Tibial nerve (tissue), 4 donors: ENCODE measurements around the gene NEO1. TPM values are rescaled to one million over a fixed set of nuclear protein-coding genes. Genes with fewer than 3 reads are reported as not detected.

Experiments used
- DNase-seq, 2 donors: peaks; one replicate each; pipeline ENCODE4 v3.0.0-alpha.2; 2019; ENCODE audit warnings: low spot score in 2 of 2
- H3K27ac ChIP-seq, 4 donors: fragments of 200-600 bp; sonication (generic) in 3 of 4; one replicate each; pipeline ENCODE4 v1.5.1; 2017 to 2019; ENCODE audit warnings: mild to moderate bottlenecking in 1 of 4
- H3K27me3 ChIP-seq, 2 donors: fragments of 200-600 bp; sonication (generic) in 1 of 2; one replicate each; pipeline versions ENCODE4 v1.5.1 to v1.6.0; 2017 to 2019
- H3K36me3 ChIP-seq, 3 donors: fragments of 200-600 bp; sonication (generic); one replicate each; pipeline ENCODE4 v1.5.1; 2018 to 2019
- H3K4me1 ChIP-seq, 4 donors: fragments of 200-600 bp; sonication (generic) in 3 of 4; one replicate each; pipeline ENCODE4 v1.5.1; 2017 to 2019
- H3K4me3 ChIP-seq, 4 donors: fragments of 200-600 bp; sonication (generic) in 3 of 4; one replicate each; pipeline ENCODE4 v1.5.1; 2017 to 2019; ENCODE audit warnings: mild to moderate bottlenecking in 1 of 4, moderate library complexity in 1 of 4
- H3K9me3 ChIP-seq, 4 donors: fragments of 200-600 bp; sonication (generic) in 3 of 4; one replicate each; pipeline ENCODE4 v1.5.1; 2017 to 2019
- EP300 ChIP-seq, 2 donors: sonication (generic); formaldehyde crosslinking; IDR thresholded peaks; one replicate each; pipeline ENCODE4 v1.6.1; 2017; ENCODE audit warnings: antibody characterized with exemption in 2 of 2, mild to moderate bottlenecking in 1 of 2
- POLR2A ChIP-seq, 2 donors: fragments of 450-650 bp; IDR thresholded peaks; one replicate each; pipeline ENCODE4 v1.6.1; 2017; ENCODE audit warnings: antibody characterized with exemption in 2 of 2, mild to moderate bottlenecking in 2 of 2, moderate library complexity in 2 of 2
- WGBS, 2 donors: methylation state at CpG; one replicate each; pipeline ENCODE4 v1.1.5; 2018; 5-methylcytosine and 5-hydroxymethylcytosine counted together
- total RNA-seq, 4 donors: library from RNA; depleted of rRNA; stranded (reverse); fragments of >200 nt; gene quantifications; one replicate each; pipeline ENCODE4 v1.1.0, GENCODE V29; 2016
- TF ChIP-seq, protein P1 (sequence below), 5 experiments: fragments of 200-600 bp in 3 of 5; fragments of 450-650 bp in 2 of 5; sonication (generic) in 3 of 5; IDR thresholded peaks; one replicate each; pipeline ENCODE4 v1.5.1; 2016 to 2019; ENCODE audit warnings: antibody characterized with exemption in 5 of 5, mild to moderate bottlenecking in 3 of 5, moderate library complexity in 2 of 5

Gene NEO1
- total RNA-seq, 4 donors from 2014 or later: 18.6 to 48.3 (median 41.4) TPM

DNA sequence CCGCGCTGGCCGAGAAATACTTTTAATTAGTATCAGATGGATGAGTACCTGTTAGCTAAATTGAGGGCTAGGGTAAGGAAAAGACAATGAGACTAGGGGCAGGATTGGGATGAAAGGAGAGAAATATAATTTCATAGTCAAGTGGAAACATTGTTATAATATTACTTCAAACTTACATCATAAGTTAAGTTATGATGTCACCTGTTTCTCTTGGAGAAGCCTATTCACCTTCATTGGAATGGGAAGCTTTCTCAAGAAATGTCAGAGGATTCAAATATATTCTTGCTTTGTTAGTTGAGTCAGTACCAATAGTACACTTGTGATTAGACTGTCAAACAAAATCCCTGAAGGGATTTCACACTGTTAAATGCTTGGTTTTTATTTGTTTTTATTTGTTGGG lies 116.2 kb downstream of the NEO1 start:
- no peaks in the 10 kb centered on the region for H3K4me1 ChIP-seq

DNA sequence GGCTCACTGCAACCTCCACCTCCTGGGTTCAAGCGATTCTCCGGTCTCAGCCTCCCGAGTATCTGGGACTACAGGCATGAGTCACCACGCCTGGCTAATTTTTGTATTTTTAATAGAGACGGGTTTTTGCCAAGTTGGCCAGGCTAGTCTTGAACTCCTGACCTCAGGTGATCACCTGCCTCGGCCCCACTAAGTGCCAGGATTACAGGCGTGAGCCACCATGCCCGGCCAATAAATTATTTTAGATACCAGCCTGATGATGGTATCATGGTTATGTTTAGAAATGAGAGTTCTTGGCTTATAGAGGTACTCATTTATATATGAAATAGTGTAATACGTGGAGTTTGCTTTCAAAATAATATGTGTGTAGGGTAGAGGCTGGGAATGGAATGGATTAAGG lies 119.4 kb downstream of the NEO1 start:
- Histone ChIP-seq H3K9me3 (no peaks in the 10 kb centered on the region), H3K27ac (no peak overlapping the region), H3K4me1 (no peaks in the 10 kb centered on the region), H3K36me3 (peaks cover 0 to 3% (median 0%) of the 10 kb centered on the region in 3 donors), H3K4me3 (no peak overlapping the region), H3K27me3 (no peaks in the 10 kb centered on the region)
- TF ChIP-seq EP300 (IDR thresholded peaks at IDR 0.05): no peak
- TF ChIP-seq, protein P1, sequence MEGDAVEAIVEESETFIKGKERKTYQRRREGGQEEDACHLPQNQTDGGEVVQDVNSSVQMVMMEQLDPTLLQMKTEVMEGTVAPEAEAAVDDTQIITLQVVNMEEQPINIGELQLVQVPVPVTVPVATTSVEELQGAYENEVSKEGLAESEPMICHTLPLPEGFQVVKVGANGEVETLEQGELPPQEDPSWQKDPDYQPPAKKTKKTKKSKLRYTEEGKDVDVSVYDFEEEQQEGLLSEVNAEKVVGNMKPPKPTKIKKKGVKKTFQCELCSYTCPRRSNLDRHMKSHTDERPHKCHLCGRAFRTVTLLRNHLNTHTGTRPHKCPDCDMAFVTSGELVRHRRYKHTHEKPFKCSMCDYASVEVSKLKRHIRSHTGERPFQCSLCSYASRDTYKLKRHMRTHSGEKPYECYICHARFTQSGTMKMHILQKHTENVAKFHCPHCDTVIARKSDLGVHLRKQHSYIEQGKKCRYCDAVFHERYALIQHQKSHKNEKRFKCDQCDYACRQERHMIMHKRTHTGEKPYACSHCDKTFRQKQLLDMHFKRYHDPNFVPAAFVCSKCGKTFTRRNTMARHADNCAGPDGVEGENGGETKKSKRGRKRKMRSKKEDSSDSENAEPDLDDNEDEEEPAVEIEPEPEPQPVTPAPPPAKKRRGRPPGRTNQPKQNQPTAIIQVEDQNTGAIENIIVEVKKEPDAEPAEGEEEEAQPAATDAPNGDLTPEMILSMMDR (IDR thresholded peaks at IDR 0.05): no peak
- TF ChIP-seq POLR2A (IDR thresholded peaks at IDR 0.05): no peak
- DNase-seq: no peak
- WGBS, 2 donors: 90 to 96% methylated on average over 9 of the region's 9 CpGs

More for the DNA sequence above, 116.2 kb downstream of the NEO1 start:
- no peak overlapping the region for H3K4me3 ChIP-seq
- DNase-seq: no peak
- H3K9me3 ChIP-seq: no peaks in the 10 kb centered on the region
- H3K27me3 ChIP-seq: no peaks in the 10 kb centered on the region
- TF ChIP-seq EP300 (IDR thresholded peaks at IDR 0.05) (no peak), POLR2A (IDR thresholded peaks at IDR 0.05) (no peak)
- TF ChIP-seq, protein P1 (IDR thresholded peaks at IDR 0.05): no peak
- peaks cover 0 to 16% (median 0%) of the 10 kb centered on the region in 3 donors for H3K36me3 ChIP-seq
- 90 to 99% methylated on average over 3 of the region's 3 CpGs for whole genome bisulfite sequencing, 2 donors
- no peak overlapping the region for H3K27ac ChIP-seq

DNA sequence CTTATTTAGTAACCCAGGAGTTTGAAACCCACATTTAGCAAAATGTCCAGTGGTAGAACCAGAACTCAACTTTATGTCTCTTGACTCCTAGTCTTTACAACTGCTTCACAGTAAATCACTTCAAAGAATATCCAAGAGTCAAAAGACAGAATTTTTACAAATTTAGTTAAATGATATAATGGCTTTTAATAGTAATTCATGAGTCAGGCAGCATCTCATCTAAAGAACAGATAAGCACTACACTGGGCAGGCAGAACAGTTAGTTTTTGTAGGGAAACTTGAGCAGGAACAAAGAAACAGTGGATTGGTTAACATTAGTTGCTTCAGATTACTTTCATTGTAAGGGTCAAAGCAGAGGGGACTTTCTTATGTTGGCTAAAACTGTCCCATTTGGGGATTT lies 120.2 kb downstream of the NEO1 start:
- no peak for DNase-seq
- Histone ChIP-seq H3K4me3 (no peak overlapping the region), H3K27me3 (no peaks in the 10 kb centered on the region), H3K9me3 (no peaks in the 10 kb centered on the region), H3K4me1 (no peaks in the 10 kb centered on the region), H3K27ac (no peak overlapping the region), H3K36me3 (peaks cover 0 to 9% (median 0%) of the 10 kb centered on the region in 3 donors)
- no peak for TF ChIP-seq POLR2A (IDR thresholded peaks at IDR 0.05)
- TF ChIP-seq EP300 (IDR thresholded peaks at IDR 0.05): no peak
- TF ChIP-seq, protein P1 (IDR thresholded peaks at IDR 0.05): no peak

DNA sequence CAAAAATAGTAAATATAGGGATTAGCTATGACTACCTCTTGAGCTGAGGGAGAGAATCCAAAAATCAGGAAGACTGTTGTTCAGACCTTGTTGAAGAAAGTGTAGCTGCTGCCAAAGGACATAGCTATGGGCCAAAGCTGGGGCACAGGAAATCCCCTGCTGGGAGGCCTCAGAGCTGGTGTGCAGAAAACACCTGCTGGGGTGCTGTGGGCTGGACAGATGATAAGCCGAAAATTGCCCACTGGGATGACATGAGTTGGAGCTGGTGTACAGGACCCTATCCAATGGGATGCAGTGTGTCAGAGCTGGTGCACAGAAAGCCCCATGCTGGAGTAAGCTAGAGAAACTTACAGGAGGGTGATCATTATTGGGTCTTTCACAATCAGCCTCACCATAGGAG lies 121.9 kb downstream of the NEO1 start:
- H3K4me1 ChIP-seq: no peaks in the 10 kb centered on the region
- no peaks in the 10 kb centered on the region for H3K27me3 ChIP-seq
- no peak overlapping the region for H3K27ac ChIP-seq
- WGBS, 2 donors: 87 to 100% methylated on average over 1 of the region's 1 CpG
- H3K36me3 ChIP-seq: peaks cover 0 to 19% (median 0%) of the 10 kb centered on the region in 3 donors
- no peak overlapping the region for H3K4me3 ChIP-seq
- DNase-seq: no peak
- TF ChIP-seq EP300 (IDR thresholded peaks at IDR 0.05) (no peak), POLR2A (IDR thresholded peaks at IDR 0.05) (no peak)
- TF ChIP-seq, protein P1 (IDR thresholded peaks at IDR 0.05): no peak
- no peaks in the 10 kb centered on the region for H3K9me3 ChIP-seq

DNA sequence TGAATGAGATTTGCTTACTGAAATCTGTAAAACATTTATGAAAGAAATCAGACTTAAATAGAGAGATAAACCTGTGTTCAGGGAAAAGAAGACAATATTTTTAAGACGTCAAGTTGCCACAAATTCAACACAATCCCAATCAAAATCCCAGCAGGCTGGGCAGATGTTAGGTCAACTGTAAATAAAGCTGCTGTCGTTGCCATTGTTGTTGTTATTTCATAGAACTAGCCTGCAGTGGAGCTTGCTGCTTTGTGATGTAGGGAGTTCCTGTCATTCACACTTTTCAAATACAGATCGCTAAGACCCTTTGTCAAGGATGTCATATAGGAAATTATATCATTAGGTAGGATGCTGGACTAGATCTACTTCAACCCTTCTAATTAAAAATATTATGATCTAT lies 123.1 kb downstream of the NEO1 start:
- Histone ChIP-seq H3K4me3 (no peak overlapping the region), H3K36me3 (peaks cover 0 to 24% (median 0%) of the 10 kb centered on the region in 3 donors), H3K27me3 (no peaks in the 10 kb centered on the region), H3K9me3 (no peaks in the 10 kb centered on the region), H3K4me1 (no peaks in the 10 kb centered on the region), H3K27ac (no peak overlapping the region)
- DNase-seq: no peak
- WGBS, 2 donors: 51 to 61% methylated on average over 3 of the region's 3 CpGs
- TF ChIP-seq POLR2A (IDR thresholded peaks at IDR 0.05) (no peak), EP300 (IDR thresholded peaks at IDR 0.05) (no peak)
- TF ChIP-seq, protein P1 (IDR thresholded peaks at IDR 0.05): no peak
